ENCODE measurements around the gene PNP. TPM values are rescaled to one million over a fixed set of nuclear protein-coding genes. Genes with fewer than 3 reads are reported as not detected.

The PNP gene
- total and polyA plus RNA-seq, 2 experiments from 2014 or later, result 15.6 to 22.2 TPM

GRCh38 chr14:20508367-20508766 lies 39.2 kb downstream of the PNP start:
- Histone ChIP-seq H3K9me3 (ENCODE audit: low read depth) (no peaks in the 10 kb centered on the region), H3K36me3 (no peaks in the 10 kb centered on the region), H3K27ac (no peak overlapping the region), H3K4me3 (no peak overlapping the region), H3K4me1 (ENCODE audit: low read depth) (peaks cover 7% of the 10 kb centered on the region), H3K27me3 (no peaks in the 10 kb centered on the region)
- no peak for DNase-seq (ENCODE audit: low read depth in 1 of 2, low spot score in 1 of 2)
- TF ChIP-seq CTCF (IDR thresholded peaks at IDR 0.05; ENCODE audit: low read depth, low read length), result no peak

- no peak overlapping the region for H3K27ac ChIP-seq
- H3K27me3 ChIP-seq, result no peaks in the 10 kb centered on the region
- no peak for DNase-seq (ENCODE audit: low read depth in 1 of 2, low spot score in 1 of 2)
- peaks cover 7% of the 10 kb centered on the region for H3K4me1 ChIP-seq (ENCODE audit: low read depth)
- no peaks in the 10 kb centered on the region for H3K36me3 ChIP-seq
- H3K4me3 ChIP-seq, result no peak overlapping the region
- H3K9me3 ChIP-seq (ENCODE audit: low read depth), result no peaks in the 10 kb centered on the region
- no peak for TF ChIP-seq CTCF (IDR thresholded peaks at IDR 0.05; ENCODE audit: low read depth, low read length)
Measured at GRCh38 chr14:20512177-20512905, 43.1 kb downstream of the PNP start.

- H3K36me3 ChIP-seq, result no peaks in the 10 kb centered on the region
- H3K4me3 ChIP-seq, result no peak overlapping the region
- H3K9me3 ChIP-seq (ENCODE audit: low read depth), result no peaks in the 10 kb centered on the region
- peaks cover 7% of the 10 kb centered on the region for H3K4me1 ChIP-seq (ENCODE audit: low read depth)
- no peaks in the 10 kb centered on the region for H3K27me3 ChIP-seq
- no peak for DNase-seq (ENCODE audit: low read depth in 1 of 2, low spot score in 1 of 2)
- H3K27ac ChIP-seq, result no peak overlapping the region
- no peak for TF ChIP-seq CTCF (IDR thresholded peaks at IDR 0.05; ENCODE audit: low read depth, low read length)
Measured at GRCh38 chr14:20515846-20516245, 46.6 kb downstream of the PNP start.

- no peaks in the 10 kb centered on the region for H3K36me3 ChIP-seq
- DNase-seq (ENCODE audit: low read depth in 1 of 2, low spot score in 1 of 2), result peak in 1 of 2 donors; percentile 60
- H3K27me3 ChIP-seq, result no peaks in the 10 kb centered on the region
- no peak for TF ChIP-seq CTCF (IDR thresholded peaks at IDR 0.05; ENCODE audit: low read depth, low read length)
- H3K9me3 ChIP-seq (ENCODE audit: low read depth), result no peaks in the 10 kb centered on the region
- H3K4me3 ChIP-seq, result no peak overlapping the region
- H3K4me1 ChIP-seq (ENCODE audit: low read depth), result peaks cover 7% of the 10 kb centered on the region
- no peak overlapping the region for H3K27ac ChIP-seq
Measured at GRCh38 chr14:20516921-20517320, 47.7 kb downstream of the PNP start.

- Histone ChIP-seq H3K36me3 (no peaks in the 10 kb centered on the region), H3K4me1 (ENCODE audit: low read depth) (no peaks in the 10 kb centered on the region), H3K27ac (no peak overlapping the region), H3K9me3 (ENCODE audit: low read depth) (no peaks in the 10 kb centered on the region), H3K27me3 (no peaks in the 10 kb centered on the region), H3K4me3 (no peak overlapping the region)
- TF ChIP-seq CTCF (IDR thresholded peaks at IDR 0.05; ENCODE audit: low read depth, low read length), result no peak
- DNase-seq (ENCODE audit: low read depth in 1 of 2, low spot score in 1 of 2), result no peak
Measured at GRCh38 chr14:20522332-20522731, 53.1 kb downstream of the PNP start.
